Fibroblast of mammary gland (primary cell): Measurements from ENCODE around the gene ENGASE.

Experiments used
- DNase-seq: peaks from one replicate; pipeline ENCODE4 v3.0.0-alpha.2; 2010; ENCODE audit warnings: low read depth
- H3K4me3 ChIP-seq: 2 replicates; pipeline ENCODE4 v1.5.1; 2011; ENCODE audit warnings: low read depth, mild to moderate bottlenecking, low read length, moderate library complexity; ENCODE audit not compliant: control insufficient read depth
- CTCF ChIP-seq: conservative IDR thresholded peaks from 2 replicates; pipeline ENCODE4 v1.5.1; 2011; ENCODE audit warnings: low read depth, low read length, inconsistent platforms; ENCODE audit not compliant: control insufficient read depth, insufficient read depth

The ENGASE gene

GRCh38 chr17:79115487-79115886, 40.9 kb downstream of the ENGASE start:
- no peak for TF ChIP-seq CTCF
- DNase-seq = no peak
- no peak overlapping the region for H3K4me3 ChIP-seq

- DNase-seq = no peak
- no peak for TF ChIP-seq CTCF
- H3K4me3 ChIP-seq = no peak overlapping the region
Measured at GRCh38 chr17:79116575-79117368, 42.1 kb downstream of the ENGASE start.

GRCh38 chr17:79117905-79118487, 43.4 kb downstream of the ENGASE start:
- no peak for TF ChIP-seq CTCF
- no peak overlapping the region for H3K4me3 ChIP-seq
- no peak for DNase-seq

- DNase-seq = no peak
- no peak overlapping the region for H3K4me3 ChIP-seq
- TF ChIP-seq CTCF = no peak
Measured at GRCh38 chr17:79118924-79119323, 44.3 kb downstream of the ENGASE start.

- no peak for TF ChIP-seq CTCF
- H3K4me3 ChIP-seq = no peak overlapping the region
- no peak for DNase-seq
Measured at GRCh38 chr17:79120259-79120658, 45.6 kb downstream of the ENGASE start.

- TF ChIP-seq CTCF = no peak
- no peak for DNase-seq
- H3K4me3 ChIP-seq = no peak overlapping the region
Measured at GRCh38 chr17:79123988-79124387, 49.4 kb downstream of the ENGASE start.
